ENCODE data around the gene SNRNP48.

SNRNP48 gene

GRCh38 chr6:7604506-7604905, 14.5 kb downstream of the SNRNP48 start:
- in situ Hi-C loops (cut with HindIII; ENCODE audit: low sequenced_read_pairs), result no loop called here
- no peak overlapping the region for H3K4me3 ChIP-seq (ENCODE audit: low read depth, low read length)
- no peak for TF ChIP-seq CTCF (IDR thresholded peaks at IDR 0.05; ENCODE audit: low read depth, low read length)
- DNase-seq (ENCODE audit: low read depth, low spot score), result no peak

- H3K4me3 ChIP-seq (ENCODE audit: low read depth, low read length), result no peak overlapping the region
- in situ Hi-C loops (cut with HindIII; ENCODE audit: low sequenced_read_pairs), result no loop called here
- peak; percentile 65 for DNase-seq (ENCODE audit: low read depth, low spot score)
- peak; percentile 80 for TF ChIP-seq CTCF (IDR thresholded peaks at IDR 0.05; ENCODE audit: low read depth, low read length)
Observed at GRCh38 chr6:7615611-7616383, 25.8 kb downstream of the SNRNP48 start.

GRCh38 chr6:7617801-7618764, 28.1 kb downstream of the SNRNP48 start:
- TF ChIP-seq CTCF (IDR thresholded peaks at IDR 0.05; ENCODE audit: low read depth, low read length), result no peak
- in situ Hi-C loops (cut with HindIII; ENCODE audit: low sequenced_read_pairs), result no loop called here
- H3K4me3 ChIP-seq (ENCODE audit: low read depth, low read length), result no peak overlapping the region
- DNase-seq (ENCODE audit: low read depth, low spot score), result peak; percentile 16

GRCh38 chr6:7621761-7622160, 31.8 kb downstream of the SNRNP48 start:
- in situ Hi-C loops (cut with HindIII; ENCODE audit: low sequenced_read_pairs), result no loop called here
- H3K4me3 ChIP-seq (ENCODE audit: low read depth, low read length), result no peak overlapping the region
- no peak for DNase-seq (ENCODE audit: low read depth, low spot score)
- TF ChIP-seq CTCF (IDR thresholded peaks at IDR 0.05; ENCODE audit: low read depth, low read length), result no peak

GRCh38 chr6:7624796-7625710, 35.1 kb downstream of the SNRNP48 start:
- no peak overlapping the region for H3K4me3 ChIP-seq (ENCODE audit: low read depth, low read length)
- no peak for DNase-seq (ENCODE audit: low read depth, low spot score)
- no peak for TF ChIP-seq CTCF (IDR thresholded peaks at IDR 0.05; ENCODE audit: low read depth, low read length)
- in situ Hi-C loops (cut with HindIII; ENCODE audit: low sequenced_read_pairs), result no loop called here

GRCh38 chr6:7628479-7628878, 38.5 kb downstream of the SNRNP48 start:
- no peak overlapping the region for H3K4me3 ChIP-seq (ENCODE audit: low read depth, low read length)
- DNase-seq (ENCODE audit: low read depth, low spot score), result no peak
- no peak for TF ChIP-seq CTCF (IDR thresholded peaks at IDR 0.05; ENCODE audit: low read depth, low read length)
- in situ Hi-C loops (cut with HindIII; ENCODE audit: low sequenced_read_pairs), result no loop called here

All from astrocyte of the spinal cord (primary cell).